ENCODE data around the gene CMPK1.
A peak's percentile ranks its signal among the peaks of the same experiment; 100 is the strongest.
"Not testable (repeated sequence)": the region's sequence is repeated elsewhere in the genome, so short reads cannot be mapped to it uniquely, and the experiment has no call there.

Gene CMPK1

DNA sequence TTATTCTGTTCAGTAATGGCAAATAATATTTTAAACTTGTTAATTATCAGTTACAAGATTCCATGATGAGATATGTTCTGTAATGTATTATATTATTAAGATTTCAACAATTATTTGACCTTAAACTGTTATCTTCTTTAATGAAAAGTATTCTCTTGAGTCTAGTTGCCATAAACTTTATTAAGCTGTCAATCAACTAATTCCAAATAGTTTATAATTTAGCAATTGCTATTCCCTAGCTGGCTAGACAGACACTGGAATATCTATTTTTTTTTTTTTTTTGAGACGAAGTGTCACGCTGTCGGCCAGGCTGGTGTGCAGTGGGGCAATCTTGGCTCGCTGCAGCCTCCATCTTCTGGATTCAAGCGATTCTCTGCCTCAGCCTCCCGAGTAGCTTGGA lies 3.8 kb downstream of the CMPK1 start:
- DNase-seq (ENCODE audit: low read depth in 3 of 3, low spot score in 1 of 3), result no peak

DNA sequence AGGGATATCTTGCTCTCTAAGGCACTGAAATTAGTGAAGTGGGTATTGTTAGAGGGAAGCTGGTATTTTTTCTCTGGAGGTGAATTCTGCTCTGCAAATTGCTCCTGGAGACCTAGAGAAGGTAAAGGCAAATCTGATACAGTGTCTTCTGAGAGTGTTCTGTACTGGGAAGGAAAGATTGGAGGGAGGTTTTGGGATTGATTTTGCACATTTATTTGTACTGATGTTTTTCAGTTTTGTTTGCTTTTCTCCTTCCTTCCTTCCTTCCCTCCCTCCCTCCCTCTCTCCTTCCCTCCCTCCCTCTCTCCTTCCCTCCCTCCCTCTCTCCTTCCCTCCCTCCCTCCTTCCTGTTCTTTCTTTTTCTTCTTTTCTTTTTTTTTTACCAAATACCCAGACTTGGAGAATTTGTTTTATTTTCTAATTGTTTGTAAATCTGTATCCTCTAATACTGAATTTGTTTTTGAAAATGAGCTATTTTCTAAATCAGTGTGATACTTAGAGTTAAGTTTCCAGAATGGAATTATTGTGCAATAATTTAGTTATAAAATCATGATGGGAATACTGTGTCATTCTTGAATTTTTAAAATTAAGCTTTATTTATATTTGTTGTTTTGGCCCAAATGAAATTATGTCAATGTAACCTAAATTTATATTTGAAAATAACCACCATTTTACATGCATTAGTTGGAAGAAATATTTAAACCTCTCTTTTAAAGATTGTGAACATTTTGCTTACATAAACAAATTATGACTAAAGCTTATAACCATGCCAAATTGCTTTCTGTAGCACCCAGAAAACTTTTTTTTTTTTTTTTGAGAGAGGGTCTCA lies 4.9 kb downstream of the CMPK1 start:
- no peak for DNase-seq (ENCODE audit: low read depth in 3 of 3, low spot score in 1 of 3)

DNA sequence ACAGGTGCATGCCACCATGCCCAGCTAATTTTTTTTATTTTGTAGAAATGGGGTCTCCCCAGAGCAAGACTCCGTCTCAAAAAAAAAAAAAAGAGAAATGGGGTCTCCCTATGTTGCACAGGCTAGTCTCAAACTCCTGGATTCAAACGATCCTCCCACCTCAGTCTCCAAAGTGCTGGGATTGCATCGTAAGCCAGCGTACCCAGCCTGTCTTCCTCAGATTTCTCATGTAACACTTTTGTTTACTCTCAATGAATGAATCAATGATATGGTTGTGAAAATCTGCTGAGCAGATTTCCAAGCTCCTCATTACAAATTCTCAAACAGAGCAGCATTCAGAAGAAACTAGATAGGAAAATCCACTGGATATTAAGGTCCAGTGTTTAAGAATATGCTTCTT lies 6.6 kb downstream of the CMPK1 start:
- DNase-seq (ENCODE audit: low read depth in 3 of 3, low spot score in 1 of 3), result no peak

DNA sequence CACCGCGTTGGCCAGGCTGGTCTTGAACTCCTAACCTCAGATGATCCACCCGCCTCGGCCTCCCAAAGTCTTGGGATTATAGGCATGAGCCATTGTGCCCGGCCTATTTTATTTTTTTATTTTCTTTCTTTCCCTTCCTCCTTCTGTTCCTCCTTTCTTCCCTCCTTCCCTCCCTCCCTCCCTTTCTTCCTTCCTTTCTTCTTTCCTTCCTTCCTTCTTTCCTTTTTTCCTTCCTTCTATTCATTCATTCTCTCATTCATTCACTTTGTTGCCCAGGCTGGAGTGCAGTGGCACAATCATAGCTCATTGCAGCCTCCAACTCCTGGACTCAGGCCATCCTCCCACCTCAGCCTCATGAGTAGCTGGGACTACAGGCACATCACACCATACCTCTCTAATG lies 13.4 kb downstream of the CMPK1 start:
- not testable (repeated sequence) for DNase-seq (ENCODE audit: low read depth in 3 of 3, low spot score in 1 of 3)

DNA sequence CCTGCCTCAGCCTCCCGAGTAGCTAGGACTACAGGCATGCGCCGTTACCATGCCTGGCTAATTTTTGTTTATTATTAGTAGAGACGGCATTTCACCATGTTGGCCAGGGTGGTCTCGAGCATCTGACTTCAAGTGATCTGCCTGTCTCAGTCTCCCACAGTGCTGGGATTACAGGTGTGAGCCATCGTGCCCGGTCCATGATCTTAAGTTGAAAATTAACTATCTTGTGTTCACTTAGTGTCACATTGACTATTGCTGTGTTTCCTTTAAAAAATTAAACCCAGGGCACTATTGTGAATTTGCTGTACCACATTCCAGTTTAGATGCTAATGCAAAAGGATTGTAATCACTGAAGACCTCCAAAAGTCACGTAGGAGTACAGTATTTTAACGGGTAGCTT lies 14.1 kb downstream of the CMPK1 start:
- no peak for DNase-seq (ENCODE audit: low read depth in 3 of 3, low spot score in 1 of 3)

DNA sequence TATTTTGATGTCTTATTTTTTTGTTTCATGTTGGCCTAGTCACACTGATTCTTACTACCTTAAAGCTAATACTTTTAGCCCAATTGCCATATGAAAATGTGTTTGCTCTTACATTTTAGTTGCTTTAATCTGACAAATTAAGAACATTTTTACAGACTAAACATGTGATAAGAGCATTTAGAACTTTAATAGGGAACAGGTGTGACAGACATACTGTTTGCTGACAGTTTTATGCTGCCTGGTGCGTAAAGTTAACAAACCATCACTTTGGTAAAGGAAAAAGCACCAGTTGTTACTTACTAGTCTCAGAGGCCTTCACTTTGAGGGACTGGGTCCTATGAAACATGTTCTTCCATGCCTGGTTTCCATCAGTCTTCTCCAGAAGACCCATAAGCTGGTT lies 14.7 kb downstream of the CMPK1 start:
- no peak for DNase-seq (ENCODE audit: low read depth in 3 of 3, low spot score in 1 of 3)

DNA sequence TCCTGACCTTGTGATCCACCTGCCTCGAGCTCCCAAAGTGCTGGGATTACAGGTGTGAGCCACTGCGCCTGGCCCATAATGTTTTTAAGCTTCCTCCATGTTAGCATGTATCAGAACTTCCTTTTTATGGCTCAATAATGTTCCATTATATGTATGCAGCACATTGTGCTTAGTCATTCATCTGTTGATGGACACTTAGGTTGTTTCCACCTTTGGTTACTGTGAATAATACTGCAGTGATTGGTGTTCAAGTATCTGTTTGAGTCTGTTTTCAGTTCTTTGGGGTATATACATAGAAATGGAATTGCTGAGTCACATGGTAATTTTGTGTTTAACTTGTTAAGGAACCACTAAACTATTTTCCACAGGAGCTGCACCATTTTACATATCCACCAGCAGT lies 17.7 kb downstream of the CMPK1 start:
- DNase-seq (ENCODE audit: low read depth in 3 of 3, low spot score in 1 of 3), result no peak

DNA sequence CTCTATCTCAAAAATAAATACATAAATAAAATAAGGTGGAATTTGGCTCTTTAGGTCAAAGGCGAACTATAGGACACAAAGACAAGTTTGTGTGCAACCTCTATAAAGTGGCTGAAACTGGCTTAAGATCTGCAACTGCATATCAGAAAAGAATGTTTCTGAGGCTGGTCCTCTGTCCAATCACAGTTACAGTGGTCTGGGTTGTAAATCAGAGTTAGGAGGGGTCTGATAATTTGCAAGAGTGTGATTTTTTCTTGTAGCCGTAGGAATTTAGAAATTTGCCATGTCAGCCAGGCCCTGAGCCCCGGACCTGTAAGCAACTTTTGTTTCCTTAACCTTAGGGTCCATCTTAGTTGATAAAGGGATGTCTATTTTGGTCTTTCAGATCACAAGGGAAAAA lies 27.8 kb downstream of the CMPK1 start:
- DNase-seq (ENCODE audit: low read depth in 3 of 3, low spot score in 1 of 3), result no peak

DNA sequence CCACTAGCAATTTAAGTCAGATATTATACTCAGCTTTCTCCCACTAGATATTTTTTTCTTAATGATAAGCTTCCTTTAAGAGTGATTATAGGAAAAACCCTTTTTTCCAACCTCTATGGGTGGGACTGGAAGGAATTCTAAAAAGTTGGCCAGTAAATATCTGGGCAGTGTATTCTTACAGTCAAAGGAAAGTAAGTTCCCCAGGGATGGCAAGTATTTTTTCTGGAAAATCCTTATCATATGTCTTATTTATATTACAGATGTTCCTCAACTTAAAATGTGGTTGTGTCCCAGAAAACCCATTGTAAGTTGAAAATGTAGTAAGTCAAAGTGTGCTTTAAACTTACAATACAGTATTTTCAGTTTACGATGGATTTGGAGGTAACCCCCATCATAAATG lies 29.2 kb downstream of the CMPK1 start:
- no peak for DNase-seq (ENCODE audit: low read depth in 3 of 3, low spot score in 1 of 3)

DNA sequence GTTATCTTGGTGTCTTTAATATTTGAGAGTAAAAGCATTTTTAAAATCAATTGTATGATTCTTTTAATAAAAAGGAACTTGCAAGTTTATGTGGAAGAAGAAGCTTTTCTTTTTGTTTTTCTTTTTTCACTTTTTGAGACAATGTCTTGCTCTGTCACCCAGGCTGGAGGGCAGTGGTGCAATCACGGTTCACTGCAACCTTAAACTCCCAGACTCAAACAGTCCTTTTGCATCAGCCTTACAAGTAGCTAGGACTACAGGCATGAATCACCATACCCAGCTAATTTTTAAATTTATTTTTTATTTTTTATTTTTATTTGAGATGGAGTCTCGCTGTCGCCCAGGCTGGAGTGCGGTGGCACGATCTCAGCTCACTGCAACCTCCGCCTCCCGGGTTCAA lies 34.1 kb downstream of the CMPK1 start:
- no peak for DNase-seq (ENCODE audit: low read depth in 3 of 3, low spot score in 1 of 3)

DNA sequence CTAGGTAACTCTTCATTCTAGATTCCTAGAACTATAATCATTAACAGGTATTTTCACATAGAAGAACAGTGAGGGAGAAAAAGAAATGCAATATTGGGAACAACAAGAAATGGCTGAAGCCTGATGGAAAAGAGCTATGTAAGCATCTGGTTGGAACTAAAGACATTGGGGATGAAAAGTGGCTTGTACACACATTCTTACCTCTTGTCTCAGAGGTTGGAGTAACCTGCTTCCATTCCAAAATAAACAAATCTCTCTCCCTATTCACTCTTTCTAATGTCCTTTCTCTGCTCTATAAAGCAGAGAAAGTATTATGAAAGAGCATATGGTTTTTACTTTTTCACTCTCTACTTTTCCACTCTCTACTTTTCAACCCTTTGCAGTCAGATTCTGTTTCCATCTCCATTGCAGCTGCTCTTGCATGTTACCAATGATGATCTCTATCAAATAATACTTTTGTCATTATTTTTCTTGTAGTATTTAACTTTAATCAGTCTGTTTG lies 37.5 kb downstream of the CMPK1 start:
- DNase-seq (ENCODE audit: low read depth in 3 of 3, low spot score in 1 of 3), result no peak

DNA sequence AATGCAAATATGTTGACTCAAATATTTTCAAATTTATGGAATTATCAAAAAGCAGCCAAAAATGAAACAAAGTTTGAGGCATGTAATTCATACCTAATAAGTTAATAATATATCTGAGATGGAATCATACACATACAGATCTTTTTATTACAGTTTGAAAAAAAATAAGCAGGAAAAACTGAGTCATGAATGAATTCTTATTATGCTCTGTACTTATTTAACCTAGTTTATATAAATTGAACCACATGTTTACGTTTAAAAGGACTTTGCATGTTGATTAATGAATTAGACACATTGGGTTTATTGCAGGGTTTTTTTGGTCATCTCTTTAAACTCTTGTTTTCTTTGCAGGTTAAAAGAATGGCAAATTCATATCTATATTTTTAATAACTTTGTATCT lies 40.9 kb downstream of the CMPK1 start:
- DNase-seq (ENCODE audit: low read depth in 3 of 3, low spot score in 1 of 3), result no peak

DNA sequence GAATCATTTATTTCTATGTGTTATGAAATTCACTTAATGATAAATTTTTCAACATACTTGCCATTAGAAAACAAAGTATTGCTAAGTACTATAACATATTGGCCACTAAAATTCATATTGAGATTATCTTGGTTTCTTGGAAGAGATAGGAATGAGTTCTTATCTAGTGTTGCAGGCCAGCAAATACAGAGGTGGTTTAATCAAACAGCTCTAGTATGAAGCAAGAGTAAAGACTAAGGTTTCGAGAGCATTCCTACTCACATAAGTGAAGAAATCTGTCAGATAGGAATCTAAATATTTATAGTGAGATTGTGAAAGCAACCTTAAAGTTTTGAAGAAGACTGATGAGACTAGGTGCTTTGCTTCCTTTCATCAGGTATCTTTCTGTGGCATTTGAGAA lies 44.6 kb downstream of the CMPK1 start:
- DNase-seq (ENCODE audit: low read depth in 3 of 3, low spot score in 1 of 3), result no peak

DNA sequence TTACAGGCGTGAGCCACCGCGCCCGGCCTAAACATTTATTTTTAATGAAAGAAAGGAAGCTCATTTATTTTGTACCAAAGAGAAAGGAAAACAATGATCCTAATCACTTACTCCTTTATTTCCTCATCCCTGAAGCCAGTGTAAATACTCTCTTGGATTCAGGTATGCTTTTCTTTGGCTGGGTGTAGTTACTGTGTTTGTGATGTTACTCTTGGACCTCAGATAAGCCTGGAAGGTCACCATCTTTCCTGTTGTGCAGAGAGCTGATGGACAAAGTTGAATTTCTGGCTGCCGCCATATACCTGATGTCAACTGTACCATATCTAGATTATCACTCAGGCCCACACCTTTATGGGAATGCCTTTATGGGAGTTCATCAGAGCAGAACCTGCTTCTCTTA lies 47.1 kb downstream of the CMPK1 start:
- no peak for DNase-seq (ENCODE audit: low read depth in 3 of 3, low spot score in 1 of 3)

DNA sequence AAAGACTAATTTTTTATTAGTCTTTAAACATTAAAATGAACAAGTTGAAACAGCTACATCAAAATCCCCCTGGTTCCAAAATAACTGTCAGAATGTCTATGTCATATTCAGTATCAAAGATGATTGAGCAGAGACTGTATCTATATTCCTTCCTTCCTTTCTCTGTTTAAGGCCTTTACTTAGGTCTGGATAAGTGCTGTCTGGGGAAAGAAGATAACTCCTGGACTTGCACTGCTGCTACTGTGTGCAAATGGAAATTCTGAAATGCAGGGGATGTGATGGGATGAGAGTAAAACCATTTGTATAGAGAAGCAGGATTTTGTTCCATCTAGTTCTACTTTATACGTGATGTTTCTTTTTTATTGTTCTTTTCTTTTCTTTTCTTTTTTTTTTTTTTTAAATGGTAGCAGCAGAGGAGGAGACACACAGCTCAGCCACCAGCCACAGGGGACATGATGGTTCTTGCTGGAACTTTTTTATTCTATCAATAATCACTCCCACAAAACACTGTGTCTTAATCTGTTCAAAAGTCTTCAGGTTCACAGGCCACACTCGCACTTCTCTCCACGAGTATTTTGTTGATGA lies 48.9 kb downstream of the CMPK1 start:
- no peak for DNase-seq (ENCODE audit: low read depth in 3 of 3, low spot score in 1 of 3)

DNA sequence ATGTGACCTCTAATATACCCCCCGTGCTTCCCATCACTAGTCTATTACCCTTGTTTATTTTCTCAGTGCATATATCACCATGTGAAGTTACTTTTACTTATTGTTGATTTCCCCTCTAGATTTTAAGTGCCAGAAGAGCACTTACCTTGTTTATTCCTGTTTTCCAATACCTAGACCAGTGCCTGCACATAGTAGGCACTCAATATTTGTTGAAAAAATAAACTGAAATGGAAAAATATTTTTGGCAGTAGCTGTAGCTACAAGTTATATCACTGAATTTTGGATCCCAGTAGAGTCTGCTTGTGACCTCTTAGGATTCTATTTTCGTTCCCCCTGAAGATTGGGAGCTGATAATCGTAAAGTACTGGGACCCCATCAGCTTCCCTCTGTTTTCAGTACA lies 50.5 kb downstream of the CMPK1 start:
- no peak for DNase-seq (ENCODE audit: low read depth in 3 of 3, low spot score in 1 of 3)

DNA sequence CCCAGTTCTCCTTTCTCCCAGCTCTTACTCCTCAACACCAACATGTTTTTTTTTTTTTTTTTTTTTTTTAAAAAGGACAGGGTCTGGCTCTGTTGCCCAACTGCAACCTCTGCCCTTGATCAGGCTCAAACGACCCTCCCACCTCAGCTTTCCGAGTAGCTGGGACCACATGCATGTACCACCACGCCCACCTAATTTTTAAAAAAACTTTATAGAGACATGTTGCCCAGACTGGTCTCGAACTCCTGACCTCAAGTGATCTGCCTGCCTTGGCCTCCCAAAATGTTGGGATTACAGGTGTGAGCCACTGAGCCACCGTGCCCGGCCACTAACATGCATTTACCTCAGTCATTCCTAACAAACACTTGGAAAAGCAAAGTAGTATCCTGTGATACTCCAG lies 51.4 kb downstream of the CMPK1 start:
- DNase-seq (ENCODE audit: low read depth in 3 of 3, low spot score in 1 of 3), result no peak

DNA sequence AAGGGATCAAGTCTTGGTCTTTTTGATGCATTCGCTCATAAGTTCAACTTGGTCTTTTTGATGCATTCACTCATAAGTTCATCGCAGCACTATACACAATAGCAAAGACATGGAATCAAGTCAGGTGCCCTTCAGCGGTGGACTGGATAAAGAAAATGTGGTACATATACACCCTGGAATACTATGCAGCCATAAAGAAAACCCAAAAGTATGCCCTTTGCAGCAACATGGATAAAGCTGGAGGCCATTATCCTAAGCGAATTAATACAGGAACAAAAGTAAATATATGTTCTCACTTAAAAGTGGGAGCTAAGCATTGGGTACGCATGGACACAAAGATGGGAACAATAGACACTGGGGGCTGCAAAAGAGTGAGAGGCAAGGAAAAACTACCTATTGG lies 52.7 kb downstream of the CMPK1 start:
- DNase-seq (ENCODE audit: low read depth in 3 of 3, low spot score in 1 of 3), result no peak

DNA sequence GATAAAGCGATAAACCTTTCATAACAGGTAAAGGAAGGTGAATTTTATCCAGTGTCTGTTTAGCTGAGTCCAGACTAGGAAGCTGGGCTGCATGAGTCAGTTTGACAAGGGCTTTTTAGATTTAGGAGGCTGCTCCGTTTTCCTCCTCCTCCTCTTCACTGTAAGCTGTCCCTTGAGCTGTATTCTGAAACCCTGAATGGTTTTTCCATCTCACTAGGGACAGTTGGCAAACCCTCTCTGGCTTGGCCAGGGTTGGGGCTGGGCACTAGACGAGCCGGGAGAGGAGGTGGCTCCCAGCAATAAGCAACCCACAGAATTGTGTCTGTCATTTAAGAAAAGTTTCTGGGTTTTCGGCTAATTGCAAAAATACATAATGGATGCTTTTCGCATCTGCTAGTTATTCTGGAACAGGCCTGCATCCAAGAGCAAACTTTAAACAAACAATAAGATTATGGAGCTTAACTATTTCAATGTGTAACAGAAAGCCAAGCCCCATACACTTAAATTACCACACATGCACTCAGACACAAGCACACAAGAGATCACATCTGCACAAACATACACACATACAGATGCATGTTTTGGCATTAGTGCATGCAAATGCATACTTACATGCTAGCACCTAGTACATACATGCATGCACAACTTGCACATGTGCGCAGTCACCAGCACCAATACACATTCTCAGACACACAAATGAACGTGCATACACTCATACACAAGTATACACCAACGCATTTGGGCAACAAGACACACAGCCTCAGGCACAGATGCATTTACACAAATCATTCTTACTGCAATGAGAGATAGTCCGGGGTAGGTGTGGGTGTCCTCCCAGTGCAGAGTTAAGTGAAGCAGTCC lies 54.7 kb downstream of the CMPK1 start:
- no peak for DNase-seq (ENCODE audit: low read depth in 3 of 3, low spot score in 1 of 3)

DNA sequence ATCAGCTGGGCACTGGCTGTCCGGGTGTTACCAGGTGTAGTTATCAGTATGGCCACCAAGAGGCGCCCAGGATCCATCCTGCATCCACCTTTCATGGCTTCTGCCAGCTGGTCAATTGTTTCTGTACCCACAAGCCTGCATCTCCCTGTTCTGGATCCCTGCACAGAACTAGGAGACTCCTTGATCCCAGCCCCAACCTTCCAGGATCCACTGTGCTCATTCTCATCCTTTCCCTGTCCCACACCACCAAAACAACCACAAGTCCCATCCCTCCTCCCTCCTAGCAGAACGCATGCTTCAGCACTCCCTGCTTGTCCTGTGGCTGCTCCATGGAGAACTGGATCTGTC lies 55.3 kb downstream of the CMPK1 start:
- peak in 1 of 3 donors; percentile 21 for DNase-seq (ENCODE audit: low read depth in 3 of 3, low spot score in 1 of 3)

DNA sequence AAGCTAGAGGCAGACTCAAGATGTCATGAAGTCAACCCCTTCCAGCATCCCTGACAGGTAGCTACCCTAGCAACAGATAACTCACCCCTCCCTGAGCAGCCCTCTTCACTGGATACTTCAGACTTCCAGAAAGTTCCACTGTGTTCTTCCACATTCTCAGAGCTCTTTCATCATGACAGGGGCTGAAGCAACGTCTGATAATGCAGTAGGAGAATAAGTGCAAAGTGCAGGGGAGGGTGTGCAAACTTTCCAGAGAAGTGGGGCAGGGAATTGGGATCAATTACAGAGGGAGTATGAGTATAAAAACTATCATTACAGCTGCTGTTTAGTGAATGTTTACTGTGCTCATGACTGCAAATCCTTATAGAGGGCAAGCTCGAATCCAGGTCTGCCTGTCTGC lies 56.1 kb downstream of the CMPK1 start:
- no peak for DNase-seq (ENCODE audit: low read depth in 3 of 3, low spot score in 1 of 3)

DNA sequence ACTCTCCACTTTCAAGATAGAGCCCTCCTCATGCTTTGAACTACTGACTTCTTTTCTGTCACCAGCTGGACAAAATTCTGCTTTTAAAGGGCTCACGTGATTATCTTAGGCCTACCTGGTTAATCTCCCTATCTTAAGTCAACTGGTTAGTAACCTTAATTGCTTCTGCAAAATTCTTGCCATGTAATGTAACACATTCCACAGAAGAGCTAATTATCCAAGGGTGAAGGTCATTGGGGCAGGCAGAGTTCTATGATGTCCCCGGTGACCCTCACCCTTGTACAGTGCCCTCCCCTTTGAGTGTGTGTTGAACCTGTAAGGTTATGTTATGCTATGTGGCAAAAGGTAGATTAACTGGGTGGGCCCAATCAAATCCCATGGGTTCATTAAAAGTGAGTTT lies 57.3 kb downstream of the CMPK1 start:
- no peak for DNase-seq (ENCODE audit: low read depth in 3 of 3, low spot score in 1 of 3)

Measured in stimulated activated CD4-positive, alpha-beta T cell treated with anti-CD3 and anti-CD28 coated beads, TNF-alpha, amount 100 ng/mL, for 1 hour (primary cell).